Measurements from ENCODE around the gene MRPL42.

The MRPL42 gene

DNA sequence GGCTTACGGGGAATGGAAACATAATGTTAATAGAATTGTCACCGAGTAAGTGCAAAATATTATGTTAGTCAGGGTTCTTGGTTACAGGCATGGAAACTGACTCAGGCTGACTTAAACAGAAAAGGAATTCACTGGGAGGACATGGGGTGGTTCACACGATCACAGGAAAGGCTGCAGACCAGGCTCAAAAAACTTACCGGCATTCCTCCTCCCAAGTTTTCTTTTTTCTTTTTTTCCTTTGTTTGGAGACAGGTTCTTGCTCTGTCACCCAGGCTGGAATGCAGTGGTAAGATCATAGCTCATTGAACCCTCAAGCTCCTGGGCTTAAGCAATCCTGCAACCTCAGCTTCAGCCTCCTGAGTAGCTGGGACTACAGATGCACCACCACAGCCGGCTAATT lies 13.7 kb upstream of the MRPL42 start:
- Histone ChIP-seq H3K4me1 (ENCODE audit: control insufficient read depth in 2 of 2, insufficient read depth in 1 of 2, low read depth in 1 of 2, low read length in 2 of 2) (no peaks in the 10 kb centered on the region), H2BK120ac (ENCODE audit: low read depth, low read length) (no peak overlapping the region), H2BK15ac (ENCODE audit: low read length) (no peak overlapping the region), H3K4me2 (ENCODE audit: insufficient read depth, low read length, poor library complexity, severe bottlenecking) (no peak overlapping the region), H3K36me3 (replicated peaks in 1 of 2; ENCODE audit: control insufficient read depth in 2 of 2, insufficient read depth in 2 of 2, low read length in 2 of 2) (no peaks in the 10 kb centered on the region), H3K79me1 (ENCODE audit: low read depth, low read length) (no peaks in the 10 kb centered on the region), H3K4ac (ENCODE audit: low read length) (no peak overlapping the region), H3K4me3 (ENCODE audit: low read length in 2 of 2) (no peak overlapping the region), H4K91ac (ENCODE audit: low read depth, low read length, poor library complexity) (no peak overlapping the region), H2BK5ac (ENCODE audit: low read length) (no peak overlapping the region), H2AK5ac (ENCODE audit: low read depth, low read length) (no peak overlapping the region), H3K9ac (ENCODE audit: low read depth, low read length, poor library complexity) (no peak overlapping the region), H3K18ac (ENCODE audit: low read length) (no peak overlapping the region), H4K8ac (ENCODE audit: low read depth, low read length) (no peak overlapping the region), H3K27me3 (ENCODE audit: control insufficient read depth in 3 of 3, insufficient read depth in 3 of 3, low read depth in 1 of 3, low read length in 3 of 3) (no peaks in the 10 kb centered on the region), H3K14ac (ENCODE audit: low read length) (no peak overlapping the region), H3K23ac (ENCODE audit: low read depth, low read length, poor library complexity) (no peak overlapping the region), H3K27ac (replicated peaks; ENCODE audit: low read length) (no peak overlapping the region), H2AFZ (ENCODE audit: low read length) (no peak overlapping the region), H2BK12ac (ENCODE audit: low read length) (no peak overlapping the region), H3K9me3 (replicated peaks in 1 of 2; ENCODE audit: control insufficient read depth in 2 of 2, insufficient read depth in 1 of 2, low read depth in 1 of 2, low read length in 2 of 2) (peaks cover 0 to 4% of the 10 kb centered on the region in 2 donors)
- no peak for DNase-seq (ENCODE audit: low spot score)
- WGBS, 2 donors (ENCODE audit: extremely low coverage in 2 of 2, insufficient read length in 2 of 2, insufficient replicate concordance in 1 of 2), result no CpG with 5 or more reads among the region's 5 CpGs

DNA sequence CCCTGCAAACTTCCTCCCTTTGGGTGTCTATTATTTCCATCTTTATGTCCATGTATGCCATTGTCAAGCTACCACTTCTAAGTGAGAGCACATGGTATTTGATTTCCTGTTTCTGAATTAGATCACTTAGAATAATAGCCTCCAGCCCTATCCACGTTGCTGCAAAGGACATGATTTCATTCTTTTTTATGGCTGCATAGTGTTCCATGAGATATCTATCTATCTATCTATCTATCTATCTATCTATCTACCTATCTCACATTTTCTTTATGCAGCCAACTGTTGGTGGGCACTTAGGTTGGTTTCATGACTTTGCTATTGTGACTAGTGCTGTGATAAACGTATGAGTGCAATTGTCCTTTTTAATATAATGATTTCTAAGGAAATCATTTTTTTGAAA lies 11.2 kb upstream of the MRPL42 start:
- Histone ChIP-seq H2BK5ac (ENCODE audit: low read length) (no peak overlapping the region), H3K14ac (ENCODE audit: low read length) (no peak overlapping the region), H3K23ac (ENCODE audit: low read depth, low read length, poor library complexity) (no peak overlapping the region), H3K18ac (ENCODE audit: low read length) (no peak overlapping the region), H2BK12ac (ENCODE audit: low read length) (no peak overlapping the region), H2BK15ac (ENCODE audit: low read length) (no peak overlapping the region), H2AFZ (ENCODE audit: low read length) (no peak overlapping the region), H3K27ac (replicated peaks; ENCODE audit: low read length) (no peak overlapping the region), H4K91ac (ENCODE audit: low read depth, low read length, poor library complexity) (no peak overlapping the region), H3K4me1 (ENCODE audit: control insufficient read depth in 2 of 2, insufficient read depth in 1 of 2, low read depth in 1 of 2, low read length in 2 of 2) (peaks cover 0 to 2% of the 10 kb centered on the region in 2 donors), H3K79me1 (ENCODE audit: low read depth, low read length) (no peaks in the 10 kb centered on the region), H3K36me3 (replicated peaks in 1 of 2; ENCODE audit: control insufficient read depth in 2 of 2, insufficient read depth in 2 of 2, low read length in 2 of 2) (no peaks in the 10 kb centered on the region), H3K4me3 (ENCODE audit: low read length in 2 of 2) (no peak overlapping the region), H3K4me2 (ENCODE audit: insufficient read depth, low read length, poor library complexity, severe bottlenecking) (no peak overlapping the region), H3K4ac (ENCODE audit: low read length) (no peak overlapping the region), H3K9me3 (replicated peaks in 1 of 2; ENCODE audit: control insufficient read depth in 2 of 2, insufficient read depth in 1 of 2, low read depth in 1 of 2, low read length in 2 of 2) (no peaks in the 10 kb centered on the region), H3K27me3 (ENCODE audit: control insufficient read depth in 3 of 3, insufficient read depth in 3 of 3, low read depth in 1 of 3, low read length in 3 of 3) (no peaks in the 10 kb centered on the region), H3K9ac (ENCODE audit: low read depth, low read length, poor library complexity) (no peak overlapping the region), H2AK5ac (ENCODE audit: low read depth, low read length) (no peak overlapping the region), H4K8ac (ENCODE audit: low read depth, low read length) (no peak overlapping the region), H2BK120ac (ENCODE audit: low read depth, low read length) (no peak overlapping the region)
- no CpG with 5 or more reads among the region's 2 CpGs for WGBS, 2 donors (ENCODE audit: extremely low coverage in 2 of 2, insufficient read length in 2 of 2, insufficient replicate concordance in 1 of 2)
- no peak for DNase-seq (ENCODE audit: low spot score)

DNA sequence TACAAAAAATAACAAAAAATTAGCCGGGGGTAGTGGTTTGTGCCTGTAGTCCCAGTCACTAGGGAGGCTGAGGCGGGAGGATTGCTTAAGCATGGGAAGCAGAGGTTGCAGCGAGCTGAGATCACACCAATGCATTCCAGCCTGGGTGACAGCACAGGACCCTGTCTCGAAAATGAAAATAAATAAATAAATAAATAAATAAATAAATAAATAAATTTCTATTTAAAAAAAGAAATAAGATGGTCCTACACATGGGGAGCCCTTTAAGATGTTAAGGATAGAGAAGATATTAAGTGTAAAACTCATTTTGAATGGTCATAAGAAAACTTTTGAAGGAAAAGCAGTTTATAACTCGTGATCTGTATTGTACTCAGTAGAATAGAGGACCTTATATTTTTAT lies 8.2 kb upstream of the MRPL42 start:
- Histone ChIP-seq H3K9me3 (replicated peaks in 1 of 2; ENCODE audit: control insufficient read depth in 2 of 2, insufficient read depth in 1 of 2, low read depth in 1 of 2, low read length in 2 of 2) (no peaks in the 10 kb centered on the region), H2AFZ (ENCODE audit: low read length) (no peak overlapping the region), H4K91ac (ENCODE audit: low read depth, low read length, poor library complexity) (no peak overlapping the region), H3K18ac (ENCODE audit: low read length) (no peak overlapping the region), H3K79me1 (ENCODE audit: low read depth, low read length) (no peaks in the 10 kb centered on the region), H4K8ac (ENCODE audit: low read depth, low read length) (no peak overlapping the region), H3K4me3 (ENCODE audit: low read length in 2 of 2) (no peak overlapping the region), H3K4me1 (ENCODE audit: control insufficient read depth in 2 of 2, insufficient read depth in 1 of 2, low read depth in 1 of 2, low read length in 2 of 2) (peaks cover 0 to 2% of the 10 kb centered on the region in 2 donors), H2BK5ac (ENCODE audit: low read length) (no peak overlapping the region), H3K4ac (ENCODE audit: low read length) (no peak overlapping the region), H2BK15ac (ENCODE audit: low read length) (no peak overlapping the region), H2AK5ac (ENCODE audit: low read depth, low read length) (no peak overlapping the region), H3K27me3 (ENCODE audit: control insufficient read depth in 3 of 3, insufficient read depth in 3 of 3, low read depth in 1 of 3, low read length in 3 of 3) (no peaks in the 10 kb centered on the region), H3K36me3 (replicated peaks in 1 of 2; ENCODE audit: control insufficient read depth in 2 of 2, insufficient read depth in 2 of 2, low read length in 2 of 2) (no peaks in the 10 kb centered on the region), H3K27ac (replicated peaks; ENCODE audit: low read length) (no peak overlapping the region), H3K14ac (ENCODE audit: low read length) (no peak overlapping the region), H3K9ac (ENCODE audit: low read depth, low read length, poor library complexity) (no peak overlapping the region), H2BK120ac (ENCODE audit: low read depth, low read length) (no peak overlapping the region), H3K23ac (ENCODE audit: low read depth, low read length, poor library complexity) (no peak overlapping the region), H3K4me2 (ENCODE audit: insufficient read depth, low read length, poor library complexity, severe bottlenecking) (no peak overlapping the region), H2BK12ac (ENCODE audit: low read length) (no peak overlapping the region)
- no peak for DNase-seq (ENCODE audit: low spot score)
- WGBS, 2 donors (ENCODE audit: extremely low coverage in 2 of 2, insufficient read length in 2 of 2, insufficient replicate concordance in 1 of 2), result no CpG with 5 or more reads among the region's 5 CpGs

DNA sequence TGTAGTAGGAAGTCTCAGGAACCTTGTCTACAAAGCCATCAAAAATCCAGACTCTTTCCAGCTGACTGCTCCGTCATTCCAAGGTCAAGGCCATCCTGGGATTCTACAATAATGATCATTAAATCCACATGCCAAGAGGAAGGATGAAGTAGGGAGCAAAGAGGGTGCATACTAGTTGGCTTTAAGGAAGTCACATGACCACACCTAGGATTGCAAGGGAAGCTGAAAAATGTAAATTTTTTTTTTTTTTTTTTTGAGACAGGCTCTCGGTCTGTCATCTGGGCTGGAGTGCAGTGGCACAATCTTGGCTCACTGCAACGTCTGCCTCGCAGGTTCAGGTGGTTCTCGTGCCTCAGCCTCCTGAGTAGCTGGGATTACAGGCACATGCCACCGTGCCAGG lies 7.3 kb upstream of the MRPL42 start:
- Histone ChIP-seq H3K79me1 (ENCODE audit: low read depth, low read length) (no peaks in the 10 kb centered on the region), H3K14ac (ENCODE audit: low read length) (no peak overlapping the region), H3K9ac (ENCODE audit: low read depth, low read length, poor library complexity) (no peak overlapping the region), H3K23ac (ENCODE audit: low read depth, low read length, poor library complexity) (no peak overlapping the region), H3K4ac (ENCODE audit: low read length) (no peak overlapping the region), H2BK5ac (ENCODE audit: low read length) (no peak overlapping the region), H2BK120ac (ENCODE audit: low read depth, low read length) (no peak overlapping the region), H3K4me1 (ENCODE audit: control insufficient read depth in 2 of 2, insufficient read depth in 1 of 2, low read depth in 1 of 2, low read length in 2 of 2) (peaks cover 0 to 2% of the 10 kb centered on the region in 2 donors), H3K27ac (replicated peaks; ENCODE audit: low read length) (no peak overlapping the region), H2AK5ac (ENCODE audit: low read depth, low read length) (no peak overlapping the region), H2BK15ac (ENCODE audit: low read length) (no peak overlapping the region), H3K4me3 (ENCODE audit: low read length in 2 of 2) (no peak overlapping the region), H3K9me3 (replicated peaks in 1 of 2; ENCODE audit: control insufficient read depth in 2 of 2, insufficient read depth in 1 of 2, low read depth in 1 of 2, low read length in 2 of 2) (no peaks in the 10 kb centered on the region), H2BK12ac (ENCODE audit: low read length) (no peak overlapping the region), H4K91ac (ENCODE audit: low read depth, low read length, poor library complexity) (no peak overlapping the region), H3K4me2 (ENCODE audit: insufficient read depth, low read length, poor library complexity, severe bottlenecking) (no peak overlapping the region), H3K27me3 (ENCODE audit: control insufficient read depth in 3 of 3, insufficient read depth in 3 of 3, low read depth in 1 of 3, low read length in 3 of 3) (no peaks in the 10 kb centered on the region), H4K8ac (ENCODE audit: low read depth, low read length) (no peak overlapping the region), H2AFZ (ENCODE audit: low read length) (no peak overlapping the region), H3K36me3 (replicated peaks in 1 of 2; ENCODE audit: control insufficient read depth in 2 of 2, insufficient read depth in 2 of 2, low read length in 2 of 2) (no peaks in the 10 kb centered on the region), H3K18ac (ENCODE audit: low read length) (no peak overlapping the region)
- DNase-seq (ENCODE audit: low spot score), result no peak
- no CpG with 5 or more reads among the region's 6 CpGs for WGBS, 2 donors (ENCODE audit: extremely low coverage in 2 of 2, insufficient read length in 2 of 2, insufficient replicate concordance in 1 of 2)

Data from neuronal stem cell (in vitro differentiated cells).